Activated naive CD8-positive, alpha-beta T cell treated with anti-CD3 and anti-CD28 coated beads, Interleukin-2, amount 50 U/mL, for 24 hours (primary cell): ENCODE data around the gene TGFBR3.

Experiments
- ATAC-seq: fragments of 150-1000 bp; cut with Tn5 transposase; one replicate; pipeline ENCODE4 v1.10.0; 2021
- DNase-seq: peaks from one replicate; pipeline ENCODE4 v3.0.0; 2021
- H3K27ac Mint-ChIP-seq: one replicate; pipeline ENCODE4 v1.8.0; 2021; ENCODE audit warnings: mild to moderate bottlenecking, mixed read lengths
- H3K27me3 Mint-ChIP-seq: one replicate; pipeline ENCODE4 v1.8.0; 2021; ENCODE audit warnings: mixed read lengths
- H3K36me3 Mint-ChIP-seq: one replicate; pipeline ENCODE4 v1.8.0; 2021; ENCODE audit warnings: low read depth, mixed read lengths
- H3K4me1 Mint-ChIP-seq: one replicate; pipeline ENCODE4 v1.8.0; 2021; ENCODE audit warnings: mixed read lengths
- H3K4me3 Mint-ChIP-seq: one replicate; pipeline ENCODE4 v1.8.0; 2021; ENCODE audit warnings: mild to moderate bottlenecking, moderate library complexity, mixed read lengths
- H3K9me3 Mint-ChIP-seq: one replicate; pipeline ENCODE4 v1.8.0; 2021; ENCODE audit warnings: mixed read lengths

Gene TGFBR3

DNA sequence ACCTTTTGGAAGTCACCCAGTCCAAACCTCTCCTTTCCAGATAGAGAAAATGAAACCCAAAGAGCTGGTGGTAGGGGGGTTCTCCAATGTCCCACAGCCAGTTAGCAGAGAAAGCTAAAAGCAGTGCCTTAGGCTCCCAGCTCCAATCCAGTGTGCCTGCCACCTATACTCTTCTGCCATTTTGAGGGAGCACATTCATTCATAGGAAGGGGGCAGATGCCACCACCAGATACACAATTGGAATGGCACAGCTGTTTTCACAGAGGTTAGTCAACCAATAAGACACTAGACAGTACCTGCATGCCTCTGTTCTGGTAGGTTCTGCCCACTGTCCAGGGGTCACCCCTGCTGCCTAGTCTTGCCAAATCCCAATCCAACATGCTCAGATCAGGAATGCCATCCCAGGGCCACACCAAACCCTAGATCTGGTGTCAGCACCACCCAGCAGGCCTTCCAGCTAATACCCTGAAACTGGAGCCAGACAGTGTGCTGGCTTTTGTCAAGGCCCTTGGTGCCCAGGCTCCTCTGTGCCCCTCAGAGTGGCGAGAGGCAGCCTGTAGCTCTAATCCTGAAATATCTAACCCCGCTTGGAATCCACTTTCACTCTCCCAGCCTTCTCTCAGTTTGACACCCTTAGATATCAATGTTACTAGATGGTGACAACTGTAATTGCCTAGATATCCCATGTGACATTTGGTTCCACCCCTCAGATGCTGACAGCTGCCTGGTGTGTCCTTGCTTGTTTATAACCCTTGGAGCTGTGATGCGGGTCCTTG is 178.6 kb downstream of the TGFBR3 start:
- no peaks in the 10 kb centered on the region for H3K9me3 Mint-ChIP-seq
- no peak overlapping the region for H3K27ac Mint-ChIP-seq
- no peaks in the 10 kb centered on the region for H3K27me3 Mint-ChIP-seq
- peaks cover 28% of the 10 kb centered on the region for H3K36me3 Mint-ChIP-seq
- H3K4me3 Mint-ChIP-seq = no peak overlapping the region
- ATAC-seq (peak; percentile 5), DNase-seq (no peak)
- peaks cover 8% of the 10 kb centered on the region for H3K4me1 Mint-ChIP-seq

DNA sequence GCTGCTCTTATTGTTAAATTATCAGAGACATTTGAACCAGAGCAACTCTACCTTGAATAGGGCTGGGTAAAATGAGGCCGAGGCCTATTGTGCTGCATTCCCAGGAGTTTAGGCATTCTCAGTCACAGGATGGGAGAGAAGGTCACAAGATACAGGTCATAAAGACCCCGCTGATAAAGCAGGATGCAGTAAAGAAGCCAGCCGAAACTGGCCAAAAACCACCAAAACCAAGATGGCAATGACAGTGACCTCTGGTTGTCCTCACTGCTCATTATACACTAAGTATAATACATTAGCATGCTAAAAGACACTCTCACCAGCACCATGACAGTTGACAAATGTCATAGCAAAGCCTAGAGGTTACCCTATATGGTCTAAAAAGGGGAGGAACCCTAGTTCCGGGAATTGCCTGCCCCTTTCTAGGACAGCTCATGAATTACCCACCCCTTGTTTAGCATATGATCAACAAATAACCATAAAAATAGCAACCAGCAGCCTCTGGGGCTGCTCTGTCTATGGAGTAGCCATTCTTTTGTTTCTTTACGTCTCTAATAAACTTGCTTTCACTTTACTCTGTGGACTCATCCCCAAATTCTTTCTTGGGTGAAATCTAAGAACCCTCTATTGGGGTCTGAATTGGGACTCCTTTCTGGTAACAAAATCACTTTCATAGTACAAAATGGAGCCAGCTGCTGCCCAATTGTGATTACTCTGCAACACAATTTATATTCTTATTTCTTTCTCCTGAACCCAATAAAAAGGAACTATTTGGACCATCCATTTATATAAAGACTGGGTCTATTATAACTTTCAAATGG is 179.6 kb downstream of the TGFBR3 start:
- Mint-ChIP-seq H3K4me1 (no peaks in the 10 kb centered on the region), H3K9me3 (no peaks in the 10 kb centered on the region), H3K4me3 (no peak overlapping the region), H3K27me3 (no peaks in the 10 kb centered on the region), H3K36me3 (peaks cover 19% of the 10 kb centered on the region), H3K27ac (no peak overlapping the region)
- DNase-seq (no peak), ATAC-seq (no peak)

- H3K27ac Mint-ChIP-seq = no peak overlapping the region
- ATAC-seq (no peak), DNase-seq (no peak)
- no peaks in the 10 kb centered on the region for H3K4me1 Mint-ChIP-seq
- no peak overlapping the region for H3K4me3 Mint-ChIP-seq
- no peaks in the 10 kb centered on the region for H3K27me3 Mint-ChIP-seq
- H3K9me3 Mint-ChIP-seq = no peaks in the 10 kb centered on the region
- H3K36me3 Mint-ChIP-seq = peaks cover 15% of the 10 kb centered on the region
These were observed 181.2 kb downstream of the TGFBR3 start for GRCh38 chr1:91704746-91705145.

- Mint-ChIP-seq H3K4me1 (peaks cover 14% of the 10 kb centered on the region), H3K27ac (no peak overlapping the region), H3K36me3 (peaks cover 25% of the 10 kb centered on the region), H3K27me3 (no peaks in the 10 kb centered on the region), H3K4me3 (no peak overlapping the region), H3K9me3 (no peaks in the 10 kb centered on the region)
- ATAC-seq (no peak), DNase-seq (no peak)
These were observed 182.9 kb downstream of the TGFBR3 start for GRCh38 chr1:91703095-91703494.

DNA sequence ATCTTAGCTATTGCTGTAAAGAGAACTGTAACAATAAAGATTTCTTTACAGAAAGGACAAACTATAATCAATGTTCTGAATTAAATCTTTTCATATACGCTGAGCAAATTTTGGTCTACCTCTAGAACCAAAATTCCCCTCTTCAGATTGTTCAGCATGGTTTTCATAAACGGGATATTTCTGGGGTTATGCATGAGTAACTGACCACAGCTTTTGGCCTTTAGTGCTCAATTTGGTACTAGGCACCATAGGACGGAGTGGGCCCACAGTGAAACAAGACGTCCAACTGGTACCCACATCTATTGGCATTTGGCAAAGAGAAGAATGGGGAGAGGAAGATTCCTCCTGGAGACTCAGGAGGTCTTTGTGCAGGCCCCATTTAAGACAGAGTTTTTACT is 184.5 kb downstream of the TGFBR3 start:
- DNase-seq = no peak
- Mint-ChIP-seq H3K27ac (no peak overlapping the region), H3K36me3 (peaks cover 19% of the 10 kb centered on the region), H3K9me3 (no peaks in the 10 kb centered on the region), H3K4me1 (peaks cover 28% of the 10 kb centered on the region), H3K4me3 (no peak overlapping the region), H3K27me3 (no peaks in the 10 kb centered on the region)
- no peak for ATAC-seq

DNA sequence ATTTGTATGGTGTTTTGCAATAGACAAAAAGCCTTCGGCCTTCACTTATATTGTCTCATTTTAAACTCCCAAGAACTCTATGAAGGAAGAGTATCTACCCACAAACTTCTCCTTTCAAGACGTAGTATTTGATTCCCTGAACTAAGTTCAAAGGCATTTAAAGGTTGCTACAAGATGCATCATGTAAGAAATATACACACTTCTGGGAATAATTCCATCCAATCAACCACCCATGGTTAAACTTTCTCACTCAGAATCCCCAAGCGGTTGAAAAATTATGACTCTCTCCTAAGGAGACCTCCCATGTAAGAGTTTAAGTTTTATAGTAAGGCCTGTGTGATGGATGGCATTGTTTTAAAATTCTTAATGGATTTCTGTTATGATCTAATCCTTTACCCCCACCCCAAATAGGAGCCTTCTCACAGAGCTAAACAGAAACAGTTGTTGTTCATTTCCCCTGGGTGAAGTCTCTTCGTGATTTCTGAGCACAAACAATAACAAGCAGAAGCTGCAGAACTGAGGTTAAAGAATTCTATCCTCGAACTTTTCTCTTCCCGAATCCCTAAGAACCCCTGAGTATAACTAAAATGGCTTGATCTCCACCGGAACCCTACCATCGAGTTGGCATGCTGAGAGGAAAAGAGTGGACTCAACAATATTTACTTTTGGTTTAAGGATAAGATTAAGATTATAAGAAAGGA is 185.0 kb downstream of the TGFBR3 start:
- ATAC-seq (no peak), DNase-seq (no peak)
- Mint-ChIP-seq H3K27ac (no peak overlapping the region), H3K27me3 (no peaks in the 10 kb centered on the region), H3K36me3 (peaks cover 18% of the 10 kb centered on the region), H3K4me3 (no peak overlapping the region), H3K9me3 (no peaks in the 10 kb centered on the region), H3K4me1 (peaks cover 31% of the 10 kb centered on the region)

- DNase-seq (no peak), ATAC-seq (no peak)
- Mint-ChIP-seq H3K4me1 (peaks cover 33% of the 10 kb centered on the region), H3K36me3 (peaks cover 22% of the 10 kb centered on the region), H3K9me3 (no peaks in the 10 kb centered on the region), H3K27ac (no peak overlapping the region), H3K4me3 (no peak overlapping the region), H3K27me3 (no peaks in the 10 kb centered on the region)
These were observed 185.6 kb downstream of the TGFBR3 start for GRCh38 chr1:91700332-91700731.

- H3K27ac Mint-ChIP-seq = peak overlapping the region; percentile 63
- peaks cover 29% of the 10 kb centered on the region for H3K36me3 Mint-ChIP-seq
- H3K27me3 Mint-ChIP-seq = no peaks in the 10 kb centered on the region
- DNase-seq (no peak), ATAC-seq (no peak)
- peaks cover 33% of the 10 kb centered on the region for H3K4me1 Mint-ChIP-seq
- H3K9me3 Mint-ChIP-seq = no peaks in the 10 kb centered on the region
- no peak overlapping the region for H3K4me3 Mint-ChIP-seq
These were observed 186.5 kb downstream of the TGFBR3 start for GRCh38 chr1:91699339-91699974.

DNA sequence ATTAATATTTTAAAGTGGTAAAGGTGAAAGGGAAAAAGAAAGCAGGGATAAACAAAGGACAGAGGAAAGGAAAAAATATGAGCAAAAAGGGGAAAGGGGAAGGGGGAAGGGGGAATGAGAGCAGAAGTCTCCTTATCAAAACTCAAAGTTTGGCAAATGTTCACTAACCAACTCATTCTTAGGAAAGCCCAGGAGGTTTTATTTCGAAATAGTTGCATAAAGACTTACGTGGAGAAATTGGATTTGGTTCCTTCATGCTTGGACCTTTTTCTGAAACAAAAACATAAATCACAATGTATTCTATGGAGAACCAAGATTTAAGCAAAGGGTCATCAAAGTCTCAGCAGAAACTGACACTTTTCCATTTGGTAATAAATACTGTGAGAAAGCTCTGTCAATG is 188.1 kb downstream of the TGFBR3 start:
- Mint-ChIP-seq H3K9me3 (no peaks in the 10 kb centered on the region), H3K27me3 (no peaks in the 10 kb centered on the region), H3K4me3 (peak overlapping the region; percentile 51), H3K36me3 (peaks cover 27% of the 10 kb centered on the region), H3K4me1 (peaks cover 33% of the 10 kb centered on the region), H3K27ac (peak overlapping the region; percentile 60)
- ATAC-seq = no peak
- DNase-seq = no peak

DNA sequence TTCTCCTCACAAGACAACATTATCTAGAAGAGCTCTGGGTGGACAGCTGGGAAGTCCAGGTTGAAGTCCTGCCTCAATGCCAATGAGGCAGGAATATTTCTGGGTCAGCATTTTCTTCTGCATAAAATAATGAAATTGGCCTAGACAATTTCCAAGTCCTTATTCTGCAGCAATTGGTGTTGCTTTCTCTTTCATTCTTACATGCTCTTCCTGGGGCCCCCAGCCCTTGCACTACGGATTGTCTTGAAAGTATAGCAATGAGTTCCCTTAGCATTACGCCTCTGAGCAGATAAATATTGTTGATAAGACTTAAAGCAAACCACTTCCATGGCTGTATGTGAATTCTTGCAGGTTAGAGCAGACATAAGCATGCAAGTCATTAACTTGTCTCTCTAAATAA is 188.5 kb downstream of the TGFBR3 start:
- DNase-seq (peak; percentile 25), ATAC-seq (peak; percentile 88)
- H3K4me1 Mint-ChIP-seq = peaks cover 33% of the 10 kb centered on the region
- peak overlapping the region; percentile 51 for H3K4me3 Mint-ChIP-seq
- peaks cover 27% of the 10 kb centered on the region for H3K36me3 Mint-ChIP-seq
- H3K27ac Mint-ChIP-seq = peak overlapping the region; percentile 60
- no peaks in the 10 kb centered on the region for H3K9me3 Mint-ChIP-seq
- H3K27me3 Mint-ChIP-seq = no peaks in the 10 kb centered on the region

- ATAC-seq = no peak
- Mint-ChIP-seq H3K27ac (no peak overlapping the region), H3K4me3 (no peak overlapping the region), H3K36me3 (peaks cover 27% of the 10 kb centered on the region), H3K9me3 (no peaks in the 10 kb centered on the region), H3K27me3 (no peaks in the 10 kb centered on the region), H3K4me1 (peaks cover 33% of the 10 kb centered on the region)
- DNase-seq = no peak
These were observed 189.6 kb downstream of the TGFBR3 start for GRCh38 chr1:91696321-91696720.

DNA sequence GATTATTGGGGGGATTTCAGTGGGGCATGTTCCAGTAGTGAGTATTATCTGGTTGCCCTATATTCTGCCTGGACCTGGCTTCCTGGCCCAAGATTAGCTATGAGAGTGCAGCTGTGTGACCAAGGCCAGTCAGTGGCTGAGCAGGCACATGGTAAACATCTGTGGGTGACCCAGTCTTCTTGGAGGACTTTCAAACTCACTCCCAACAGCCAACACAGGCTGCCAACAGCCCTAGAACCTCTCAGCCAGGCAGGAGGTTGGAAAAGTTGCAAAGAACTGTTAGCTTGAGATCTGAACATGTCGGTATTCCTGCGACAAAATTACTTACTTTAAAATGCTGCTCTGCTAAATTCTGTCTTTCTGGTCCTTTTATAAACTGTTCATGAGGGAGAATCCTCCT is 192.4 kb downstream of the TGFBR3 start:
- no peaks in the 10 kb centered on the region for H3K27me3 Mint-ChIP-seq
- H3K27ac Mint-ChIP-seq = no peak overlapping the region
- no peaks in the 10 kb centered on the region for H3K9me3 Mint-ChIP-seq
- H3K36me3 Mint-ChIP-seq = peaks cover 17% of the 10 kb centered on the region
- H3K4me1 Mint-ChIP-seq = peaks cover 23% of the 10 kb centered on the region
- DNase-seq = no peak
- ATAC-seq = no peak
- H3K4me3 Mint-ChIP-seq = no peak overlapping the region

DNA sequence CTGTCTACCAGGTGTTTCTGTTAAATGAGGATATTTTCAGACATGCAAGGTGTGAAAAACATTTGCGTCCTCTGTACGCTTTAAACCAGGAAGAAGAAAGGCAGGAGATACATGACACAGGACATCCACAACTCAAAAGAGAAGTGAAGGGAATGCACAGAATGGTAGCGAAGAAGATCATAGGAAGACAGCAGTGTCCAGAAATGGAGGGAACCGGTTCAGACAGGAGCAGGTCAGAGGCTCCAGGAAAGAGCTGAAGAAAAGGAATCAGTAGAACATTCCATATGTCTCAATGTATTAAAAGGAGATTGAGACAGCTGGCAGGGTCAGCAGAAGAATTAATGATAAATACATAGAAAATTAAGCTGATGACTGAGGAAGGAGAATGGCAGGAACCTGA is 194.4 kb downstream of the TGFBR3 start:
- peaks cover 14% of the 10 kb centered on the region for H3K36me3 Mint-ChIP-seq
- no peak overlapping the region for H3K27ac Mint-ChIP-seq
- ATAC-seq (no peak), DNase-seq (no peak)
- no peak overlapping the region for H3K4me3 Mint-ChIP-seq
- H3K9me3 Mint-ChIP-seq = no peaks in the 10 kb centered on the region
- H3K27me3 Mint-ChIP-seq = no peaks in the 10 kb centered on the region
- peaks cover 5% of the 10 kb centered on the region for H3K4me1 Mint-ChIP-seq

GRCh38 chr1:91689641-91690481 is 196.1 kb downstream of the TGFBR3 start:
- no peak overlapping the region for H3K27ac Mint-ChIP-seq
- H3K9me3 Mint-ChIP-seq = no peaks in the 10 kb centered on the region
- H3K36me3 Mint-ChIP-seq = peaks cover 6% of the 10 kb centered on the region
- DNase-seq = no peak
- no peak overlapping the region for H3K4me3 Mint-ChIP-seq
- ATAC-seq = no peak
- peaks cover 7% of the 10 kb centered on the region for H3K4me1 Mint-ChIP-seq
- no peaks in the 10 kb centered on the region for H3K27me3 Mint-ChIP-seq
